Hematopoietic multipotent progenitor cell (in vitro differentiated cells): ENCODE measurements around the gene WDR88. TPM values are rescaled to one million over a fixed set of nuclear protein-coding genes. Genes with fewer than 3 reads are reported as not detected.
"Not testable (repeated sequence)": the region's sequence is repeated elsewhere in the genome, so short reads cannot be mapped to it uniquely, and the experiment has no call there.

Experiments
- DNase-seq, 3 donors: peaks; one replicate each; pipeline ENCODE4 v3.0.0-alpha.2; 2011 to 2015; ENCODE audit warnings: low read depth in 2 of 3, low spot score in 2 of 3
- total RNA-seq: library from RNA; depleted of rRNA; stranded (reverse); fragments of >200 nt; gene quantifications from one replicate; pipeline ENCODE4 v1.2.3, GENCODE V29; 2012

WDR88 gene
- total RNA-seq, 1 donor, result not detected

DNA sequence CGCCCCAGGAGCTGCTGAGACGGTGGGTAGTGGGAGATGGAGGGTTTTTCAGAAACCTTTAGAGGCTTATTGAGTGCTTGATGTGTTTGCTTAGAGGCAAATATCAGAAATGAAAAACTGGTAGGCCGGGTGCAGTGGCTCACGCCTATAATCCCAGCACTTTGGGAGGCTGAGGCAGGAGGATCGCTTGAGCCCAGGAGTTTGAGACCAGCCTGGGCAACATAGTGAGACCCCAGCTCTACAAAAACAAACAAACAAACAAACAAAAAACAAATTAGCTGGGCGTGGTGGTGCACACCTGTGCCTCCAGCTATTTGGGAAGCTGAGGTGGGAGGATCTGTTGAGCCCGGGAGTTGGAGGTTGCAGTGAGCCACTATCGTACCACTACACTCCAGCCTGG is 5.2 kb upstream of the WDR88 start:
- not testable (repeated sequence) for DNase-seq

GRCh38 chr19:33129901-33130300 is 2.0 kb upstream of the WDR88 start:
- no peak for DNase-seq

- DNase-seq, result no peak
Observed at GRCh38 chr19:33130433-33130832, 1.5 kb upstream of the WDR88 start.

- no peak for DNase-seq
Observed at GRCh38 chr19:33132425-33132824, 511 bp downstream of the WDR88 start.

- DNase-seq, result no peak
Observed at GRCh38 chr19:33133438-33134031, 1.6 kb downstream of the WDR88 start.

DNA sequence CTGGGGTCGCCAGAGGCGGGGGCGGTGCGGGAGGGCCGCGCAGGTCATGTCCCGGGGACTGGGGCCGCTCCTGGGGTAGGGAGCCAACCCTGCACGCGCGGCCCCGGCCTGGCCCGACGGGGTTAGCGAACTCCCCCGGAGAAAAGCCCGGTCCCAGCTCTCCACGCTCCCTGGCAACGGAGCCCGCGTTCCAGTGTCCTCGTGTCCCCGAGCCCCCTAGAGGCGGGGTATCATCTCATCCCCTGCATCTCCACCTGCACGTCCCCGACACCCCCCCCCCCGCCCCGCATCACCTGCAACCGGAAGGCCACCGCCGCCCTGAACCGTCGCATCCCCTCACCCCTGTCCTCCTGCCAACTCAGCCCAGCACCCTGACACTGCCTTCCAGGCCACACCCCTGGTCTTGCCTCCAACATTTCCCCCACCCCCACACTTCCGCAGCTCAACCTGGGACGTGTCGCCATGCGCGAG is 2.7 kb downstream of the WDR88 start:
- peak in 1 of 3 donors; percentile 27 for DNase-seq

DNA sequence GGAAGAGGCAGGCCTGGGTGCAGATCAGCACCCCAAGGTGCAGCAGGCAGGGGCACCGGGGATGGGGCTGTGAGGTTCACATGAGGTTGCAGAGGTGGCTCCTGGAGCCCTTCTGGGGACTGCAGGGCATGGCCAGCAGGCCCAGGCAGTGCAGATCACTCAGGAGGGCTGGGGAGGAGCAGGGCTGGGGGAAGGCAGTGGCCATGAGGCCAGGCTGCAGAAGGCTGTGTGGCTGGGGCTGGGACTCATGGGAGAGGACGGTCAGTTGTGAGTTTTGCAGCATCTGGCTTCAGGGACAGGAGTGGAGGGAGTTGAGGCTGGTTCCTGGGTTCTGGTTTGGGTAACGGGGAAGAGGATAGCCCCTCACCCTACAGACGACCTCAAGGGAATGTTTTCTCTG is 7.3 kb downstream of the WDR88 start:
- DNase-seq, result no peak

- peak; percentile 49 to 67 (median 56) for DNase-seq
Observed at GRCh38 chr19:33143897-33144405, 12.0 kb downstream of the WDR88 start.

- no peak for DNase-seq
Observed at GRCh38 chr19:33146209-33146608, 14.3 kb downstream of the WDR88 start.

DNA sequence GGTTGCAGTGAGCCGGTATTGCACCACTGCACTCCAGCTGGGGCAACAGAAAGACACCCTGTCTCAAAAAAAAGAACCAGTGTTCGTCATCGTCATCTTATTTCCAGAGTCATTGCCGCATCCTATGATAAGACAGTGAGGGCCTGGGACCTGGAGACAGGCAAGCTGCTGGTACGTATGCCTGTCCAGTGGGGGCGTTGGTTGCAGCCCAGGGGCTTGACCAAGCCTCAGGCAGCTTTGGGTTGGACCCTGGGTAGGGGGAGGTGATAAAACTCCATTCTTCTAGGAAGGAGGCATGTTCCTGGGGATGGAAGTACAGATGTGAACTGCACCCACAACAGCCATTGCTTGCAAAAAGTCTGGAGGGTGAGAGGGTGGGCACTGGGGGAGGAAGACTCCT is 15.6 kb downstream of the WDR88 start:
- DNase-seq, result no peak

DNA sequence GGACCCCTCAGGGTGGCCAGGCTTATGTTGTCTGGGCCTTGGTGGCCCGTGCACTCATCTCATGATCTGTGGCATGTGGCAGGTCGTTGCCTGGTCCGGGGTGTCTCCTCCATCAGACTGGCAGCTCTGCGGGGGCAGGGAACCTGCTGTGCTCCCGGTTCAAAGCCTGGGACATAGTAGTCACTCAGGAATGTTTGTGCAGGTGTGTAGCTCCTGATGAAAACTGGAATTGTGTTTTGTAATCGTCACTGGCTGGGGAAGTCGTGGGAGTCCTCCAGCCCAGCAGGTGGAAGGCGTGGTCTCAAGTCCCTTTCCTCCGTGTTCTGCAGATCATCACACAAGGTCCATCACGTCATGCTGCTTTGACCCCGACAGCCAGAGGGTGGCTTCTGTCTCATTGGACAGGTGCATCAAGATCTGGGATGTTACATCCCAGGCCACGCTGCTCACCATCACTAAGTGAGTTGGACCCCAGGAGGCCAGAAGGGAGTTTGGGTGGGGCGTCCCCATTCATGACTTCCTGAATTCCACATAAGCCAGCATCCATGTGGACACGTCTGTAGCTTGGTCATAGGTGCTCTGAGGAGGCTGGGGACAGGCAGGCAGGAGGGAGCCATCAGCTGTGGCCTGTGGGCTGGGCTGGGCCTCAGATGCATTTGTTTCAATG is 19.1 kb downstream of the WDR88 start:
- DNase-seq, result no peak

DNA sequence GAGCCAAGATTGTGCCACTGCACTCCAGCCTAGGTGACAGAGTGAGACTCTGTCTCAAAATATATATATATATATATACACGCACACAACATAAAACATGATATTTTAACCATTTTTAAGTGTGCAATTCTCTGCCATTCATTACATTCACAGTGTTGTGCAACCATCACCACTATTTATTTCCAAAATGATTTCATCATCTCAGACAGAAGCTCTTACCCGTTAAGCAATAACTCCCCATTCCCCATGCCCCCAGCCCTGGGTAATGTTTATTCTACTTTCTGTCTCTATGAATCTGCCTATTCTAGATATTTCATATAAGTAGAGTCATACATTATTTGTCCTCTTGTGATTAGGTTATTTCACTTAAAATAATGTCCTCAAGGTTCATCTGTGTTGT is 20.3 kb downstream of the WDR88 start:
- no peak for DNase-seq

DNA sequence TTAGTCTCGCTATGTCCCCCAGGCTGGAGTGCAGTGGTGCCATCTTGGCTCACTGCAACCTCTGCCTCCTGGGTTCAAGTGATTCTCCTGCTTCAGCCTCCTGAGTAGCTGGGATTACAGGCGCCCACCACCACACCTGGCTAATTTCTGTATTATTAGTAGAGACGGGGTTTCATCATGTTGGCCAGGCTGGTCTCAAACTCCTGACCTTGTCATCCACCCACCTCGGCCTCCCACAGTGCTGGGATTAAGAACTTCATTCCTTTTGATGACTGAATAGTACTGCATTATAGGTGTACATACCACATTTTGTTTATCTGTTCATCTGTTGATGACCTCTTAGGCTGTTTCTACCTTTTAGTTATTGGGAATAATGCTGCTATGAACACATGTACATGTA is 20.7 kb downstream of the WDR88 start:
- DNase-seq, result not testable (repeated sequence)

DNA sequence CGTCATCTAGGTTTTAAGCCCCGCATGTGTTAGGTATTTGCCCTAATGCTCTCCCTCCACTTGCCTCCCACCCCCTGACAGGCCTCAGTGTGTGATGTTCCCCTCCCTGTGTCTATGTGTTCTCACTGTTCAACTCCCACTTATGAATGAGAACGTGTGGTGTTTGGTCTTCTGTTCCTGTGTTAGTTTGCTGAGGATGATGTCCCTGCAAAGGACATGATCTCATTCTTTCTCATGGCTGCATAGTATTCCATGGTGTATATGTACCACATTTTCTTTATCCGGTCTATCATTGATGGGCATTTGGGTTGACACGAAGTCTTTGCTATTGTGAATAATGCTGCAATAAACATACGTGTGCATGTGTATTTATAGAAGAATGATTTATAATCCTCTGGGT is 22.4 kb downstream of the WDR88 start:
- DNase-seq, result not testable (repeated sequence)

- DNase-seq, result no peak
Observed at GRCh38 chr19:33156334-33156733, 24.4 kb downstream of the WDR88 start.

- no peak for DNase-seq
Observed at GRCh38 chr19:33157906-33158305, 26.0 kb downstream of the WDR88 start.

GRCh38 chr19:33158365-33158764 is 26.5 kb downstream of the WDR88 start:
- no peak for DNase-seq

DNA sequence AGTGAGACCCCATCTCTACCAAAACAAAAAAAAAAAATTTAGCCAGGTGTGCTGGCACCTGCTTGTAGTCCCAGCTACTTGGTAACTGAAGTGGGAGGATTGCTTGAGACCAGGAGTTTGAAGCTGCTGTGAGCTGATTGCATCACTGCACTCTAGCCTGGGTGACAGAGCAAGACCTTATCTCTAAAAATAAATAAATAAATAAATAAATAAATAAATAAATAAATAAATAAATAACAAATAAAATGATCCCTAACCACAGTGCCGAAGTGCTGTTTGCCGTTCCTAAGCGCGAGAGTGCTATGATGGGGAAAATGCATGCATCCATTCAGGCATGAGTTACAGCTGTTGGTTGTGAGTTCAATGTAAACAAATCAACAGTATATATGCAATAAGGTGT is 27.2 kb downstream of the WDR88 start:
- DNase-seq, result no peak

DNA sequence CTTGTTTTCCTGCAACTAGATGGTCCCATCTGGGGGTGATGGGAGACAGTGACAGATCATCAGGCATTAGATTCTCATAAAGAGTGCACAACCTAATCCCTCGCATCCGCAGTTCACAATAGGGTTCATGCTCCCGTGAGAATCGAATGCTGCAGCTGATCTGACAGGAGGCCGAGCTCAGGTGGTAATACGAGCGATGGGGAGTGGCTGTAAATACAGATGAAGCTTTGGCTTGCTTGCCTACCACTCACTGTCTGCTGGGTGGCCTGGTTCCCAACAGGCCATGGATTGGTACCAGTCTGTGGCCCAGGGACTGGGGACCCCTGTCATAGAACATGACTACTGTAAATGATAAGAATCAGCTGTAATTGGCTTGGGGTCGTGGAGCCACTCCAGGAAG is 28.0 kb downstream of the WDR88 start:
- DNase-seq, result no peak

DNA sequence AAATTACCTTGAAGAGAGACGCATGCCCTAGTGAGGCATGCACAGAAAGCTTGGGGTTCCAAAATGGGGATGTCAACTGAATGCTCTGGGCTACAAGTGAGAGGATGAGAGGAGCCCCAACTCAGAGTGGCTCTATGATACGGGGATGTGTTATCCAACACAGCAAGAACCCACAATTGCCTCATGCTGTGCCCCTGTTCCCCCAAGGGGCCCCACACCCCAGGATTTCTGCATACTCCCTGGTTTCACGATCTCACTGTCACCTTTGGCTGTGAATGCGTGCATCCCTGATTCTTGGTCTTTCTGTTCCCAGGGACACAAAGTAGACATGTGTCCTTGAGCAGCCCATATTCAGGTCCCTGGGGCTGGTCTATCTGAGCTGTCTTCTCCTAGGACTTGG is 29.3 kb downstream of the WDR88 start:
- DNase-seq, result no peak

GRCh38 chr19:33163481-33163880 is 31.6 kb downstream of the WDR88 start:
- no peak for DNase-seq

DNA sequence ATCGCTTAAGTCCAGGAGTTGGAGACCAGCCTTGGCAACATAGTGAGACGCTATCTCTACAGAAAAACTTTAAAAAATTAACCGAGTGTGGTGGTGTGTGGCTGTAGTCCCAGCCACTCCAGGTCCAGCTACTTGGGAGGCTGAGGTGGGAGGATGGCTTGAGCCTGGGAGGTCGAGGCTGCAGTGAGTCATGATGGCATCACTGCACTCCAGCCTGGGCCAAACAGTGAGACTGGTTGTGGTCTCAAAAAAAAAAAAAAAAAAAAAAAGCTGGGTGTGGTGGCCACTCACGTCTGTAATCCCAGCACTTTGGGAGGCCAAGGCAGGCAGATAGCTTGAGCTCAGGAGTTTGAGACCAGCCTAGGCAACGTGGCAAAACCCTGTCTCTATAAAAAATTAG is 34.1 kb downstream of the WDR88 start:
- DNase-seq, result not testable (repeated sequence)
